ENCODE data around the gene NELL1.

DNA sequence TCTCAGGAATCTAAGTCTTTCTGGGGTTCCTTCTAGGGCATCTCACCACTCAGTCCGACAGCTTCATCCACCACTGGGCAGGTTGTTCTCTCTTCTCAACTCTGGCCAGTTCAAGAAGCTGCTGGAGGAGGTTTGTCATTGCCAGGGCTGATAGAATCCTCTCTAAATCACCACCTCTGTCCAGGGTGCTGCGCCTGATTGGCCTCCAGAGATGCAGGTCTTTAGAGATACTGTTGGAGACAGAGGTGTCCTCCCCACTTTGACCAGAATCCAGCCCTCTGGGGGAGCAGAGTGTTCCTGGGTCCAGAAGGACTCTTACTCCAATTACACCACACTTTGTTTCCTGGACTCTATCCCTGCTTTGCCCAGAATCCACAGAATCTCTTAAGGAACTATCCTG lies 90.2 kb downstream of the NELL1 start:
- TF ChIP-seq EZH2phosphoT487 (IDR thresholded peaks at IDR 0.05; ENCODE audit: borderline replicate concordance): no peak
- TF ChIP-seq, protein P1, sequence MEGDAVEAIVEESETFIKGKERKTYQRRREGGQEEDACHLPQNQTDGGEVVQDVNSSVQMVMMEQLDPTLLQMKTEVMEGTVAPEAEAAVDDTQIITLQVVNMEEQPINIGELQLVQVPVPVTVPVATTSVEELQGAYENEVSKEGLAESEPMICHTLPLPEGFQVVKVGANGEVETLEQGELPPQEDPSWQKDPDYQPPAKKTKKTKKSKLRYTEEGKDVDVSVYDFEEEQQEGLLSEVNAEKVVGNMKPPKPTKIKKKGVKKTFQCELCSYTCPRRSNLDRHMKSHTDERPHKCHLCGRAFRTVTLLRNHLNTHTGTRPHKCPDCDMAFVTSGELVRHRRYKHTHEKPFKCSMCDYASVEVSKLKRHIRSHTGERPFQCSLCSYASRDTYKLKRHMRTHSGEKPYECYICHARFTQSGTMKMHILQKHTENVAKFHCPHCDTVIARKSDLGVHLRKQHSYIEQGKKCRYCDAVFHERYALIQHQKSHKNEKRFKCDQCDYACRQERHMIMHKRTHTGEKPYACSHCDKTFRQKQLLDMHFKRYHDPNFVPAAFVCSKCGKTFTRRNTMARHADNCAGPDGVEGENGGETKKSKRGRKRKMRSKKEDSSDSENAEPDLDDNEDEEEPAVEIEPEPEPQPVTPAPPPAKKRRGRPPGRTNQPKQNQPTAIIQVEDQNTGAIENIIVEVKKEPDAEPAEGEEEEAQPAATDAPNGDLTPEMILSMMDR (conservative IDR thresholded peaks at IDR 0.05; ENCODE audit: low read length): no peak
